Ascending aorta (tissue), 2 donors: ENCODE measurements around the gene PRR20G. TPM values are rescaled to one million over a fixed set of nuclear protein-coding genes. Genes with fewer than 3 reads are reported as not detected.
"Not testable (repeated sequence)": the region's sequence is repeated elsewhere in the genome, so short reads cannot be mapped to it uniquely, and the experiment has no call there.

ENCODE experiments used
- DNase-seq, 2 donors: peaks; one replicate each; pipeline ENCODE4 v3.0.0-alpha.2; 2019; ENCODE audit warnings: low spot score in 2 of 2
- H3K27ac ChIP-seq, 2 donors: fragments of 200-600 bp; sonication (generic); one replicate each; pipeline ENCODE4 v1.5.1; 2016 to 2017; ENCODE audit warnings: mild to moderate bottlenecking in 1 of 2
- H3K27me3 ChIP-seq: fragments of 200-600 bp; sonication (generic); one replicate; pipeline ENCODE4 v1.5.1; 2017
- H3K36me3 ChIP-seq, 2 donors: fragments of 200-600 bp; sonication (generic); one replicate each; pipeline ENCODE4 v1.5.1; 2016
- H3K4me1 ChIP-seq, 2 donors: fragments of 200-600 bp; sonication (generic); one replicate each; pipeline ENCODE4 v1.5.1; 2016 to 2017; ENCODE audit warnings: mild to moderate bottlenecking in 1 of 2
- H3K4me3 ChIP-seq, 2 donors: fragments of 200-600 bp; sonication (generic); one replicate each; pipeline ENCODE4 v1.5.1; 2016 to 2017; ENCODE audit warnings: mild to moderate bottlenecking in 1 of 2
- H3K9me3 ChIP-seq, 2 donors: fragments of 200-600 bp; sonication (generic); one replicate each; pipeline ENCODE4 v1.5.1; 2016
- intact Hi-C: fragments of 100-400 bp; cut with DNase I; formaldehyde crosslinking; loops from one replicate; pipeline ENCODE4 v1.15.1; 2023
- total RNA-seq: library from RNA; depleted of rRNA; stranded (reverse); fragments of >200 nt; gene quantifications from one replicate; pipeline ENCODE4 v1.1.0, GENCODE V29; 2016
- TF ChIP-seq, protein P1 (sequence below), 3 experiments: fragments of 200-600 bp in 2 of 3; fragments of 450-650 bp in 1 of 3; sonication (generic) in 2 of 3; IDR thresholded peaks; one replicate each; pipeline ENCODE4 v1.5.1; 2016 to 2019; ENCODE audit warnings: antibody characterized with exemption in 3 of 3, mild to moderate bottlenecking in 1 of 3, moderate library complexity in 1 of 3

Gene PRR20G
- total RNA-seq, 1 donor from 2014 or later: not detected

DNA sequence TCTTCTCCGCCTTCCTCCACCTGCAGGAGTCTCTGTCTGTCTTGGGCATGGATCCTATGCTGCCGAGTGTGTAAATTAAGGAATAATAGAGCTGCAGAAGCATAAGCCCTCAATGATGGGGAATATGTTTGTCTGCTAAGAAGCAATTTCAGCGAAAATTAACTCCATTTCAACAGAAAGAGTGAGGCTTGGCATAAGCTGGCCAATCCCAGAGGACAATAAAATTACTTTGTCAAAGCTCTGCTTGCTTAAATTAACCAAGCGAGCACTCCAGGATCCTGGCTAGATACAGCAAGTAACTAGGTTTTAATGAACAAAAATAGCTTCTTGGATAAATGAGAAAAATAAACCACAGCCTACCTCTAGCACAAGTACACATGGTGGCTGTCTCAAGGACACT lies 33.5 kb upstream of the PRR20G start:
- no peak for DNase-seq
- Histone ChIP-seq H3K27me3 (no peaks in the 10 kb centered on the region), H3K9me3 (peaks cover 0 to 4% of the 10 kb centered on the region in 2 donors), H3K27ac (no peak overlapping the region), H3K36me3 (no peaks in the 10 kb centered on the region), H3K4me3 (no peak overlapping the region), H3K4me1 (no peaks in the 10 kb centered on the region)
- intact Hi-C loops: no loop called here
- TF ChIP-seq, protein P1, sequence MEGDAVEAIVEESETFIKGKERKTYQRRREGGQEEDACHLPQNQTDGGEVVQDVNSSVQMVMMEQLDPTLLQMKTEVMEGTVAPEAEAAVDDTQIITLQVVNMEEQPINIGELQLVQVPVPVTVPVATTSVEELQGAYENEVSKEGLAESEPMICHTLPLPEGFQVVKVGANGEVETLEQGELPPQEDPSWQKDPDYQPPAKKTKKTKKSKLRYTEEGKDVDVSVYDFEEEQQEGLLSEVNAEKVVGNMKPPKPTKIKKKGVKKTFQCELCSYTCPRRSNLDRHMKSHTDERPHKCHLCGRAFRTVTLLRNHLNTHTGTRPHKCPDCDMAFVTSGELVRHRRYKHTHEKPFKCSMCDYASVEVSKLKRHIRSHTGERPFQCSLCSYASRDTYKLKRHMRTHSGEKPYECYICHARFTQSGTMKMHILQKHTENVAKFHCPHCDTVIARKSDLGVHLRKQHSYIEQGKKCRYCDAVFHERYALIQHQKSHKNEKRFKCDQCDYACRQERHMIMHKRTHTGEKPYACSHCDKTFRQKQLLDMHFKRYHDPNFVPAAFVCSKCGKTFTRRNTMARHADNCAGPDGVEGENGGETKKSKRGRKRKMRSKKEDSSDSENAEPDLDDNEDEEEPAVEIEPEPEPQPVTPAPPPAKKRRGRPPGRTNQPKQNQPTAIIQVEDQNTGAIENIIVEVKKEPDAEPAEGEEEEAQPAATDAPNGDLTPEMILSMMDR (IDR thresholded peaks at IDR 0.05): no peak

DNA sequence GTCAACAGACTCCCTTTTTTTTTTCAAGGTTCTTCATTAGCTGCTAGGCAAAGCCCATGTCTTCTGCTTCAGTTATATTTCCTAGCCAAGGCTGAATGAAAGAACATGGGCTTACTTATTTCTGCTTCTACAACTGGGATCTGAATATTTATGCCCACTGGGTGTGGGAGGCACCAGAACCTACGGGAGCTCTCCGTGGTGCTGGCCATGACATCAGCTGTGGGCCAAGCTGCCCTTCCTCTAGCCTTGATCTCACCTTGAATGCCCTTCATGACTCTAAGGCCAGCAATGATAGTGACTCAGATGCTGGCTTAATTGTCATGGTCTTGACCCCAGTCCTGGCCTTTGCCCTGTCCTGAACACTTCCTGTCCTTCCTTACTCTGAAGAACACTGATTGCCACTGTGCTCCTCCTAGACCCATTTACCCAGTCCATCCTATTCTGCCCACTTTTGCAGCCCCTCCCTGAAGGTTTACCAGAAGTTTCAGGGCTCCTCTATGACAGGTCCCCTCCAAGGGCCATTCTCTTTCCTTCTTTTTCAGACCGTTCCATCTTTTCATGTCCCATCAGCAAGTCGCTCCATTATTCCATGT lies 32.8 kb upstream of the PRR20G start:
- intact Hi-C loops: no loop called here
- H3K27ac ChIP-seq: no peak overlapping the region
- no peaks in the 10 kb centered on the region for H3K4me1 ChIP-seq
- TF ChIP-seq, protein P1 (IDR thresholded peaks at IDR 0.05): no peak
- H3K9me3 ChIP-seq: no peaks in the 10 kb centered on the region
- H3K27me3 ChIP-seq: no peaks in the 10 kb centered on the region
- no peak overlapping the region for H3K4me3 ChIP-seq
- no peak for DNase-seq
- no peaks in the 10 kb centered on the region for H3K36me3 ChIP-seq

GRCh38 chr3:127316685-127317084 lies 28.8 kb upstream of the PRR20G start:
- H3K36me3 ChIP-seq: no peaks in the 10 kb centered on the region

DNA sequence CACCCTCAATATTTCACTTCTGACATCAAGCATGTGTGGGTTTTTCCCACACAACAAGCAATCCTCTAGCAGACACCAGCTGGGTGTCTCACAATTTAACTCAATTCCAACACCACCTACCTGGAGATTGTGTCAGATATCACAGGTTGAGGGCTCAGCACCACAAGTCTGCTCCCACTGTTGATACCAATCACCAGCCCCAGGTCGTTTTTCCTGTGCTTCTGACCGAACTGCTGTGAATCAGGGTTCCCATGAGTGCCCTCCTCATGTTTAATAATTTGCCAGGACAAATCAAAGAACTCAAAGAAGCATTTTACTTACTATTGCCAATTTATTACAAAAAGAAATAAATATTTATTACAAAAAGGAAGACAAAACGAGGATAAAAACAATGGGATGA lies 25.0 kb upstream of the PRR20G start:
- intact Hi-C loops: no loop called here
- H3K4me1 ChIP-seq: no peaks in the 10 kb centered on the region
- H3K36me3 ChIP-seq: no peaks in the 10 kb centered on the region
- no peaks in the 10 kb centered on the region for H3K27me3 ChIP-seq
- no peak overlapping the region for H3K4me3 ChIP-seq
- no peak for DNase-seq
- no peaks in the 10 kb centered on the region for H3K9me3 ChIP-seq
- H3K27ac ChIP-seq: no peak overlapping the region
- TF ChIP-seq, protein P1 (IDR thresholded peaks at IDR 0.05): no peak

More at GRCh38 chr3:127316685-127317084, 28.8 kb upstream of the PRR20G start:
- Histone ChIP-seq H3K4me3 (no peak overlapping the region), H3K27ac (no peak overlapping the region), H3K27me3 (no peaks in the 10 kb centered on the region), H3K9me3 (no peaks in the 10 kb centered on the region), H3K4me1 (no peaks in the 10 kb centered on the region)
- intact Hi-C loops: no loop called here
- no peak for DNase-seq
- TF ChIP-seq, protein P1 (IDR thresholded peaks at IDR 0.05): no peak

- H3K9me3 ChIP-seq, H3K4me1 ChIP-seq, DNase-seq, H3K4me3 ChIP-seq, H3K36me3 ChIP-seq, H3K27ac ChIP-seq, H3K27me3 ChIP-seq, intact Hi-C loops: not testable (repeated sequence)
Measured at GRCh38 chr3:127308821-127309220, 21.0 kb upstream of the PRR20G start.

GRCh38 chr3:127307916-127308315 lies 20.1 kb upstream of the PRR20G start:
- Histone ChIP-seq H3K27ac (no peak overlapping the region), H3K4me3 (no peak overlapping the region), H3K9me3 (no peaks in the 10 kb centered on the region), H3K27me3 (no peaks in the 10 kb centered on the region), H3K36me3 (no peaks in the 10 kb centered on the region), H3K4me1 (no peaks in the 10 kb centered on the region)
- TF ChIP-seq, protein P1 (IDR thresholded peaks at IDR 0.05): no peak
- no peak for DNase-seq
- intact Hi-C loops: no loop called here
